HG03139 (cell line): ENCODE data around the gene FAM174B.

Experiments used
- ATAC-seq: cut with Tn5 transposase; IDR thresholded peaks from one replicate; pipeline ENCODE4 v1.9.1; 2021; ENCODE audit not compliant: unreplicated experiment

FAM174B gene

GRCh38 chr15:92574566-92574965 lies 81.0 kb downstream of the FAM174B start:
- ATAC-seq: no peak

- no peak for ATAC-seq
Measured at GRCh38 chr15:92574161-92574560, 81.4 kb downstream of the FAM174B start.

- ATAC-seq: no peak
Measured at GRCh38 chr15:92571824-92572223, 83.8 kb downstream of the FAM174B start.

- ATAC-seq: no peak
Measured at GRCh38 chr15:92570391-92570790, 85.2 kb downstream of the FAM174B start.

- no peak for ATAC-seq
Measured at GRCh38 chr15:92569778-92570177, 85.8 kb downstream of the FAM174B start.
